K562 (cell line): ENCODE measurements around the gene PIGH. TPM values are rescaled to one million over a fixed set of nuclear protein-coding genes. Genes with fewer than 3 reads are reported as not detected.

Experiments used
- ATAC-seq: fragments of 200-7000 bp; cut with Tn5 transposase; 3 replicates; pipeline ENCODE4 v1.9.1; 2020; ENCODE audit warnings: moderate library complexity
- BruUV-seq: library from RNA; stranded (reverse); fragments of 400-500 nt; replicated peaks from 2 replicates; lab custom pipeline; 2021; lab: Mats Ljungman, UMichigan
- CTCF ChIA-PET: fragments of 300-600 bp; formaldehyde crosslinking; extraction: SDS; loops from one replicate; lab custom pipeline; 2021; ENCODE audit warnings: low intra/inter-chr PET ratio; lab: Yijun Ruan, JAX
- POLR2A ChIA-PET: fragments of 300-600, 350-650 bp; sonication (Branson Sonifier 250); formaldehyde crosslinking; extraction: SDS; loops from one replicate; lab custom pipeline; 2021; ENCODE audit warnings: antibody characterized with exemption, inconsistent platforms; lab: Yijun Ruan, JAX
- DNase-seq, 4 experiments: peaks; one replicate each; pipeline versions ENCODE4 v3.0.0 to v3.0.0-alpha.2; 2011 to 2018; ENCODE audit warnings: low spot score in 3 of 4, mixed read lengths in 3 of 4; ENCODE audit errors: extremely low read depth in 1 of 4
- FAIRE-seq: peaks from 2 replicates; lab custom pipeline; 2011; peaks lifted over from hg19 to GRCh38; lab: Jason Lieb, UNC
- H2AFZ ChIP-seq: 2 replicates; pipeline ENCODE4 v1.6.0; 2011; ENCODE audit warnings: low read depth, low read length, control low read depth, inconsistent platforms
- H3K27ac ChIP-seq: fragments of 200-600 bp; 3 replicates; pipeline ENCODE4 v1.8.0; 2011; ENCODE audit warnings: low read depth, mild to moderate bottlenecking, control low read depth, inconsistent platforms, low read length, moderate library complexity, mixed read lengths; ENCODE audit errors: extremely low read depth
- H3K27me3 ChIP-seq, 2 experiments: fragments of 300-600 bp in 1 of 2; 2 replicates in 1 of 2; 3 replicates in 1 of 2; pipeline versions ENCODE4 v1.6.0 to v1.8.0; 2011; ENCODE audit warnings: inconsistent platforms in 2 of 2, low read length in 2 of 2, mild to moderate bottlenecking in 1 of 2, mixed read lengths in 1 of 2, moderate library complexity in 1 of 2; ENCODE audit not compliant: control insufficient read depth in 2 of 2, insufficient read depth in 2 of 2
- H3K36me3 ChIP-seq: fragments of 300-600 bp; 3 replicates; pipeline ENCODE4 v1.8.0; 2011; ENCODE audit warnings: mild to moderate bottlenecking, low read length, inconsistent platforms; ENCODE audit not compliant: control insufficient read depth, insufficient read depth
- H3K4me1 ChIP-seq, 2 experiments: fragments of 200-600 bp in 1 of 2; replicated peaks in 1 of 2; 2 replicates in 1 of 2; 3 replicates in 1 of 2; pipeline versions ENCODE4 v1.5.1 to v1.8.0; 2011; ENCODE audit warnings: inconsistent platforms in 2 of 2, low read length in 2 of 2, mild to moderate bottlenecking in 1 of 2, mixed read lengths in 1 of 2, moderate library complexity in 1 of 2; ENCODE audit not compliant: control insufficient read depth in 2 of 2, insufficient read depth in 2 of 2
- H3K4me2 ChIP-seq: 2 replicates; pipeline ENCODE4 v1.6.1; 2011; ENCODE audit warnings: low read length, control low read depth, inconsistent platforms, mixed read lengths; ENCODE audit not compliant: insufficient read depth
- H3K4me3 ChIP-seq: fragments of 200-600 bp; sonication (generic), shearing (Covaris generic); 2 replicates; pipeline ENCODE4 v1.5.1; 2016; ENCODE audit warnings: control low read depth, inconsistent platforms
- H3K79me2 ChIP-seq: fragments of 200-600 bp; 3 replicates; pipeline ENCODE4 v1.8.0; 2011; ENCODE audit warnings: low read length, inconsistent platforms; ENCODE audit not compliant: control insufficient read depth, insufficient read depth
- H3K9ac ChIP-seq, 2 experiments: 2 replicates each; pipeline versions ENCODE4 v1.6.0 to v1.6.1; 2011; ENCODE audit warnings: low read depth in 2 of 2, low read length in 2 of 2, control low read depth in 1 of 2, inconsistent platforms in 1 of 2, mild to moderate bottlenecking in 1 of 2, mixed read lengths in 1 of 2; ENCODE audit not compliant: insufficient read depth in 1 of 2
- H3K9me1 ChIP-seq: one replicate; pipeline ENCODE4 v1.6.0; 2011; ENCODE audit warnings: inconsistent platforms, mild to moderate bottlenecking, low read length, moderate library complexity; ENCODE audit not compliant: control insufficient read depth, insufficient read depth
- H3K9me3 ChIP-seq: replicated peaks from 2 replicates; pipeline ENCODE4 v1.5.1; 2011; ENCODE audit warnings: low read depth, low read length, inconsistent platforms; ENCODE audit not compliant: control insufficient read depth, insufficient read depth
- H4K20me1 ChIP-seq: replicated peaks from 2 replicates; pipeline ENCODE4 v1.6.1; 2011; ENCODE audit warnings: low read length, inconsistent platforms, mixed read lengths; ENCODE audit not compliant: control insufficient read depth, insufficient read depth
- ATF3 ChIP-seq, 2 experiments: fragments of 450-650 bp in 1 of 2; sonication (generic) in 1 of 2; formaldehyde crosslinking in 1 of 2; IDR thresholded peaks in 1 of 2; conservative IDR thresholded peaks in 1 of 2; 2 replicates each; pipeline versions ENCODE4 v1.6.1 to v1.8.1; 2016 to 2023; ENCODE audit warnings: mild to moderate bottlenecking in 2 of 2, moderate library complexity in 2 of 2, inconsistent platforms in 1 of 2, missing genetic modification reagents in 1 of 2
- POLR2AphosphoS2 ChIP-seq: IDR thresholded peaks from 2 replicates; pipeline ENCODE4 v1.6.1; 2012; ENCODE audit warnings: low read length, improper control_type of control experiment
- POU5F1 ChIP-seq: fragments of 150-350 bp; IDR thresholded peaks from 2 replicates; pipeline ENCODE4 v1.6.1; 2014; ENCODE audit warnings: borderline replicate concordance, low read length, low read depth, mild to moderate bottlenecking; ENCODE audit not compliant: partially characterized antibody
- TFAM ChIP-seq: fragments of 250-450 bp; sonication (Bioruptor Pico); conservative IDR thresholded peaks from 2 replicates; pipeline ENCODE4 v1.5.0; 2021; ENCODE audit warnings: mild to moderate bottlenecking, moderate library complexity
- ZBTB26 ChIP-seq: fragments of 450-650 bp; formaldehyde crosslinking; IDR thresholded peaks from 2 replicates; pipeline ENCODE4 v1.4.0; 2022; ENCODE audit warnings: missing genetic modification characterization
- ZNF639 ChIP-seq, 2 experiments: fragments of 200-800 bp in 1 of 2; sonication (Bioruptor generic) in 1 of 2; sonication (generic) in 1 of 2; formaldehyde crosslinking in 1 of 2; IDR thresholded peaks in 1 of 2; conservative IDR thresholded peaks in 1 of 2; 2 replicates each; pipeline versions ENCODE4 v1.5.0 to v1.6.1; 2016 to 2020; ENCODE audit warnings: missing compliant biosample characterization in 1 of 2, missing genetic modification characterization in 1 of 2, missing genetic modification reagents in 1 of 2
- ZNF76 ChIP-seq: fragments of 250-450 bp; sonication (Bioruptor Pico); IDR thresholded peaks from 2 replicates; pipeline ENCODE4 v1.4.0; 2020; ENCODE audit warnings: mild to moderate bottlenecking, moderate library complexity, borderline replicate concordance
- WGBS: fragments of 100-300 bp; shearing (Covaris generic); methylation state at CpG from one replicate; pipeline ENCODE4 v1.1.6; 2016; ENCODE audit warnings: low coverage, mixed read lengths; ENCODE audit not compliant: insufficient coverage; ENCODE audit errors: missing lambda C conversion rate; 5-methylcytosine and 5-hydroxymethylcytosine counted together
- in situ Hi-C: fragments of 300-500 bp; cut with MboI; formaldehyde crosslinking; loops from 4 replicates; pipeline ENCODE4 v1.15.0; 2018; ENCODE audit warnings: inconsistent platforms, mixed read lengths
- intact Hi-C: fragments of 100-400 bp; cut with micrococcal nuclease; formaldehyde crosslinking; loops from 2 replicates; pipeline ENCODE4 v1.14.2; 2022
- polyA plus RNA-seq, 8 experiments: library from polyadenylated mRNA; depleted of rRNA in 4 of 8; stranded (reverse) in 5 of 8; unstranded in 3 of 8; fragments of >200 nt; fragmentation: Nextera tagmentation in 2 of 8; fragmentation: Illumina TruSeq in 1 of 8; extraction: Ambion mirVana in 2 of 8; extraction: Trizol in 1 of 8; gene quantifications; 2 replicates each; pipeline versions ENCODE4 v1.2.1 to v1.2.3, GENCODE V29; 2011 to 2014; ENCODE audit warnings: inconsistent platforms in 1 of 8, missing spikeins in 1 of 8
- total RNA-seq, 7 experiments: library from RNA; depleted of rRNA in 6 of 7; stranded (reverse); fragments of >200 nt in 6 of 7; fragmentation: Illumina TruSeq in 2 of 7; extraction: Trizol in 2 of 7; gene quantifications; 2 replicates each; pipeline versions ENCODE4 v1.2.1 to v1.2.3, GENCODE V29; 2011 to 2021; ENCODE audit warnings: low replicate concordance in 1 of 7

Gene PIGH
- total and polyA plus RNA-seq, 9 of the 15 experiments (the other 6 are each of a cell fraction or from before 2014, with no cell fraction given): 21.1 to 53.4 (median 24.7) TPM

GRCh38 chr14:67602995-67603545 is 3.0 kb upstream of the PIGH start:
- H3K4me3 ChIP-seq: no peak overlapping the region
- H4K20me1 ChIP-seq: no peaks in the 10 kb centered on the region
- intact Hi-C loops: no loop called here
- ATAC-seq (no peak), DNase-seq (no peak), FAIRE-seq (no peak)
- H3K27me3 ChIP-seq: no peaks in the 10 kb centered on the region
- no peak overlapping the region for H3K27ac ChIP-seq
- no peaks in the 10 kb centered on the region for H3K9me1 ChIP-seq
- H3K36me3 ChIP-seq: no peaks in the 10 kb centered on the region
- H3K79me2 ChIP-seq: peaks cover 15% of the 10 kb centered on the region
- peaks cover 3 to 11% of the 10 kb centered on the region in 2 experiments; a peak in 4 of 5 replicates for H3K4me1 ChIP-seq
- H3K9me3 ChIP-seq: 0 out of 2 replicates have a peak, but pooled peaks cover 5% of the 10 kb centered on the region
- no peak overlapping the region for H3K9ac ChIP-seq
- H3K4me2 ChIP-seq: no peak overlapping the region
- WGBS: 72% methylated on average over 4 of the region's 5 CpGs
- no TSS peak for BruUV-seq
- in situ Hi-C loops: no loop called here
- CTCF ChIA-PET: no interaction called here
- POLR2A ChIA-PET: no interaction called here
- no peak for TF ChIP-seq ZNF76 (CRISPR knock-in tag)
- no peak for TF ChIP-seq TFAM (CRISPR knock-in tag)
- no peak for TF ChIP-seq ZBTB26 (CRISPR knock-in tag)
- 0 out of 2 replicates have a peak, but pooled peaks have one; percentile 16 for TF ChIP-seq ATF3 (IDR thresholded peaks at IDR 0.05)
- no peak for TF ChIP-seq ATF3 (CRISPR knock-in tag; conservative IDR thresholded peaks at IDR 0.05)
- TF ChIP-seq POLR2AphosphoS2: no peak
- TF ChIP-seq ZNF639 (CRISPR knock-in tag; conservative IDR thresholded peaks at IDR 0.05 in 1 of 2, IDR thresholded peaks at IDR 0.05 in 1 of 2): no peak
- no peak for TF ChIP-seq POU5F1
- H2AFZ ChIP-seq: no peak overlapping the region
